Measurements from ENCODE around the gene CFAP54.

Gene CFAP54

DNA sequence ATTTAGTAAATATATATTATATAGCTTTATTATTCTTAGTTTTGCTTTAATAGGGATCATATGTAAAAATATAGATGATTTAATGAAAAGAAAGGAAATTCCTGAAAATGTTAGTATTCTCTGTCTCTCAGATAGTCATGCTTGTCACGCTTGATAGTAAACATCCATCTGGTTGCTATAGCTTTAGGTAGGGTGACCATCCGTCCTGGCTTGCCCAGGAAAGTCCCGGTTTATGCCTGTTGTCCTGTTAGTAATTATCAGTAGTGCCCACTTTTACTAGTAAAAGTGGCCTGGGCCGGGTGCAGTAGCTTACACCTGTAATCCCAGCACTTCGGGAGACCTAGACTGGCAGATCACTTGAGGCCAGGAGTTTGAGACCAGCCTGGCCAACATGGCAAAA lies 23.8 kb downstream of the CFAP54 start:
- Mint-ChIP-seq H3K36me3 (ENCODE audit: low read depth) (no peaks in the 10 kb centered on the region), H3K27ac (no peak overlapping the region), H3K27me3 (no peaks in the 10 kb centered on the region), H3K4me3 (no peak overlapping the region), H3K9me3 (no peaks in the 10 kb centered on the region), H3K4me1 (ENCODE audit: low read depth) (no peaks in the 10 kb centered on the region)
- intact Hi-C loops (cut with micrococcal nuclease), result loop anchor here (10.0 kb wide), 1 partner anchor 108 kb away; the partner anchor contains the start of gene CDK17

DNA sequence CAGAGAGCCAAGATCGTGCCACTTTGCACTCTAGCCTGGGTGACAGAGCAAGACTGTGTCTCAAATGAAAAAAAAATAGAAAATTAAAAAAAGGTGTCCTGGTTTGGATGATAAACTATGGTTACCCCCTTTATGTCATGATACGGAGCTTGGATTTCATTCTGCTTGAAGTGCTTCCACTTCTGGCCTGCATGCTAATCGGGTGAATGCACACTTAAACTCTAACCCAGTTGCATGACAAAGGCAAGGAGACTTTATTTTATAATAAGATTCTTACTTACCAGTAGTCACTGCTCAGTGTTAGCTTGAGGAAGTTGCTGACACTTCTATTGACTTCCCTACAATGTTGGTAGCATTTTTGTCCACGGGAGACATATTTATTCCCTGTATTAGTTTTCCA lies 24.3 kb downstream of the CFAP54 start:
- H3K36me3 Mint-ChIP-seq (ENCODE audit: low read depth), result no peaks in the 10 kb centered on the region
- intact Hi-C loops (cut with micrococcal nuclease), result loop anchor here (10.0 kb wide), 1 partner anchor 109 kb away; the partner anchor contains the start of gene CDK17

DNA sequence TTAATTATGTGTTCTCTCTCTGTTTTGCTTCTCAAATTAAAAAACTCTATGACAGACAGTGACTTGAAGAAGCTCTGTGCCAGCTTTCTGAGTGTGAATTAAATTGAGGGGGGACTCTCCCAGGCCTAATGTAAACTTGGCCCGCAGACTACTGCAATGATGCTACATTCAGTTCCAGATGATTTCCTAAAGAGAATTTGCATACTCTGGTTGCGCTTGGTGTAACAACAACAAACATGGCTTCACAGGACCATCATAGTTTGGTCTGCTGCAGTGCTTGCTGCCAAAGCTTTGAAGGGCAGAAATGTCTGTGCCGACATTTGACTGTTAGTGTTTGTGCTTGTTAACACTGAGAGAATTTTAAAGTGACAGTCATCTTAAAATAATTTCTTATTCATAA lies 25.0 kb downstream of the CFAP54 start:
- no peaks in the 10 kb centered on the region for H3K36me3 Mint-ChIP-seq (ENCODE audit: low read depth)
- H3K27ac Mint-ChIP-seq, result no peak overlapping the region
- intact Hi-C loops (cut with micrococcal nuclease), result loop anchor here (10.0 kb wide), 1 partner anchor 110 kb away; the partner anchor contains the start of gene CDK17
- no peaks in the 10 kb centered on the region for H3K4me1 Mint-ChIP-seq (ENCODE audit: low read depth)
- H3K4me3 Mint-ChIP-seq, result no peak overlapping the region
- no peaks in the 10 kb centered on the region for H3K27me3 Mint-ChIP-seq
- H3K9me3 Mint-ChIP-seq, result no peaks in the 10 kb centered on the region

More for the DNA sequence above, 24.3 kb downstream of the CFAP54 start:
- Mint-ChIP-seq H3K9me3 (no peaks in the 10 kb centered on the region), H3K4me3 (no peak overlapping the region), H3K4me1 (ENCODE audit: low read depth) (no peaks in the 10 kb centered on the region), H3K27ac (no peak overlapping the region), H3K27me3 (no peaks in the 10 kb centered on the region)

DNA sequence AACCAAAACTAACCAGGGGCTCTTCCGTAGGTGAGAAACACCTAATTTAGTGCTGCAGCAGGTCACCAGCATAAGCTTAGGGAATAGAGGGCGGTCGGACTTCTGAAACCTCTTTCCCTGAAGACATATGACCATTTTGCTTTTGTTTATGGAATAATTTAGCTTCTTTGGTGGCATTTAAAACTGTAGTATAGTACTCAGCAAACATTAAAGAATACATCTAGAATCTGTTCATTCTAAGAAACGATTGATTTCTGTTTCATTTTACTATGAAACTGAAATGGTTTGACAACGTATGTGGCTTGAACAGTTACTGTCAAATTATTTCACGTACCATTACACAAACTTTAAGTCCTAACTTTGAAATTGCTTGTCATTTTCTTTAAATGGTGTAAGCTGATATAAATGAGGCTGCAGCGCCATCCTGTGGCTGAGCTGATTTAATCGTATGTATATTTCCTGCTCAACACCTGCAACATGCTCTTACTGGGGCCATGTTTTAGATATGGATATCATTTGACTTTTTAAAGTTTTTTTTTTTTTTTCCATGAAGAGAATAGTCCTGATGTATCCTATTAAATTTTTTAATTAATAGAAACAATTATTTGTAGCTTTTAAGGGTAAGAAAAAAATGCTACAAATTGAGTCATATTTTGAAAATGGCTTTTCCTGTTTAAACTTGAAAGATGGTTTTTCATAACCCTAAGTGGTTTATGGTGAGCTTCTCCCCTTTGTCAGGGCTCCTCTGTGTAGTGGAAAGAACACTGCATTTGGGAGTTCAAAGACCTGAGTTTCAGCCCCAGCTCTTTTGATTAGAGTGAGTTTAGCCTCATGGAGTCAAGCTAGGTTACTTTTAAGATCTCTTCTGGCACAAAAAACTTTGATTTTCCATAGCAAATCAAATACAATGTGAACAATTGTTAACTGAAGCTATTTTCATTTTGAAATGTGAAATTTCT lies 27.4 kb downstream of the CFAP54 start:
- intact Hi-C loops (cut with micrococcal nuclease), result loop anchor here (1.0 to 10.0 kb wide), 3 partner anchors 112 to 454 kb away; partner anchors contain the start of gene CDK17
- H3K9me3 Mint-ChIP-seq, result no peaks in the 10 kb centered on the region
- no peak overlapping the region for H3K4me3 Mint-ChIP-seq
- no peaks in the 10 kb centered on the region for H3K27me3 Mint-ChIP-seq
- no peaks in the 10 kb centered on the region for H3K36me3 Mint-ChIP-seq (ENCODE audit: low read depth)
- no peaks in the 10 kb centered on the region for H3K4me1 Mint-ChIP-seq (ENCODE audit: low read depth)
- H3K27ac Mint-ChIP-seq, result no peak overlapping the region

DNA sequence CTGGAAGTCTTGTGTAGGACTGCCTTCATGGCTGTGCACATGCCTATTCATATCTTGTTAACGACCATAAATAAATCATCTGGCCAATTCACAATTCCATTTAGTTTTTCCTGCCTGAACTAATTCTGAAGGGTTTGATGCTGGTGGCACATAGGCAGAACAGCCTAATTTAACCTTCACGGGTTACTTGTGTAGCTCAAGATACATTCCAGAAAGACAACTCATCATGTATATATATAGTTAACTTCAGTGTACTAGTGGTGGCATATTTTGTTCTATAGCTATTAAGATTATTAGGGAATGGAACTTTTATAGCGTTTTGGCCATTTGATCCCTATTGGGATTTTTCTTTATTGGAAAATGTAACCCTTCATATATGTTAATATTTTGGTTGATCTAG lies 31.4 kb downstream of the CFAP54 start:
- Mint-ChIP-seq H3K36me3 (ENCODE audit: low read depth) (no peaks in the 10 kb centered on the region), H3K27me3 (no peaks in the 10 kb centered on the region), H3K4me3 (no peak overlapping the region), H3K9me3 (no peaks in the 10 kb centered on the region), H3K4me1 (ENCODE audit: low read depth) (no peaks in the 10 kb centered on the region), H3K27ac (no peak overlapping the region)
- intact Hi-C loops (cut with micrococcal nuclease), result no loop called here

DNA sequence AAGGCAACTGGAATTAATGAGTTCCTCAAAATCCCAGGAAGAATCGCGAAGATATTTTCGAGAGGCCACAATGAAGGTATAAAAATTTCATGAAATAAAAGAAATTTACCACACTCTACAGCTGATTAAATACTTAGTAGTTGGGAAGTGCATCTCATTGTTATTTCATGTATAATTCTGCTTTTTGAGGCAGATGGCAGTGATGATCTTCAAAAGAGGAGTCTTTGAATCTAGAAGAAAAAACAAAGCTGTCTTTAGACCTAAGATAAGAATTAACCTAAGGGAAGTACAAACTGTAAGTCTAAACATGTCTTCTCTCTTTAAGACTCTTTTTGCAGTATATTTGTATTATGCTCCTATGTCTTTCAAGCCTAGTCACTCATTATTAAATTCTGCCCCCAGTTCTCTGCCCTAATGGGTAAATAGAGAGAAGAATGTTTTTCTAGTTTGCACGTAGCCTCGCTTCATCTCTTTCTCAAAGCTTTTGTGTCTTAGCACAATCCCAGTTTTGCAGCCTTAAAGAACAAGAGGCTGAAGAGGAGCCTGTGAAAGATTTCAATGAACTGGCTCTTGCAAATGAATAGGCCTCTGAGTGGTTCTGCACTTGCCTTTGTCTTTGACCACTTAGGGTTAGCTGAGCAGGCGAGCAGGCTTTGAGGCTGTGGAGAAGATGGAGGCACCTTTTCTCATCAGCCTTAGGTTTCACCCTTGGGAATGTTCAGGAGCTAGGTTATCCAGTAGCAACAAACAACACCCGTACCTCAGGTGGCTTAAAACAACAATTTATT lies 32.7 kb downstream of the CFAP54 start:
- Mint-ChIP-seq H3K36me3 (ENCODE audit: low read depth) (no peaks in the 10 kb centered on the region), H3K9me3 (no peaks in the 10 kb centered on the region)
- intact Hi-C loops (cut with micrococcal nuclease), result no loop called here

DNA sequence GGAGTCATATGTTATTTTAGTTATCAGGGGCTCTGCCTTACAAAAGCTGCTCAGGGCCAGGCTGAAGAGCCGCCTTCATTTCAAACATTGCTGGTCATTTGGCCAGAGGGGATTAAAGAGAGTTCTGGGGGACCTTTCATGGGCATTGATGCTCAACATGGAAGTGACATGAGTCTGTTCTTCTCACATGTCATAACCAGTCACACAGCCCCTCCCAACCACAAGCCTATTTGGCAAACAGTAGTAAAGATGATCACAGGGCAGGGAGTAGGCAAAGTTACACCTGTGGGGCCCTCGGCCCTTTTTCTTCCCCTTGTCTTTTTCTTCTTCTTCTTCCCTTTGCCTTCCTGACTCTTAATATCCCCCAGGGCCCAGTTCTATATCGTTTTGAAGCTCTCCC lies 33.3 kb downstream of the CFAP54 start:
- Mint-ChIP-seq H3K4me1 (ENCODE audit: low read depth) (no peaks in the 10 kb centered on the region), H3K9me3 (no peaks in the 10 kb centered on the region), H3K27ac (no peak overlapping the region), H3K4me3 (no peak overlapping the region), H3K36me3 (ENCODE audit: low read depth) (no peaks in the 10 kb centered on the region), H3K27me3 (no peaks in the 10 kb centered on the region)
- intact Hi-C loops (cut with micrococcal nuclease), result no loop called here

More for the DNA sequence above, 32.7 kb downstream of the CFAP54 start:
- H3K27ac Mint-ChIP-seq, result no peak overlapping the region
- no peaks in the 10 kb centered on the region for H3K27me3 Mint-ChIP-seq
- H3K4me1 Mint-ChIP-seq (ENCODE audit: low read depth), result no peaks in the 10 kb centered on the region
- no peak overlapping the region for H3K4me3 Mint-ChIP-seq

DNA sequence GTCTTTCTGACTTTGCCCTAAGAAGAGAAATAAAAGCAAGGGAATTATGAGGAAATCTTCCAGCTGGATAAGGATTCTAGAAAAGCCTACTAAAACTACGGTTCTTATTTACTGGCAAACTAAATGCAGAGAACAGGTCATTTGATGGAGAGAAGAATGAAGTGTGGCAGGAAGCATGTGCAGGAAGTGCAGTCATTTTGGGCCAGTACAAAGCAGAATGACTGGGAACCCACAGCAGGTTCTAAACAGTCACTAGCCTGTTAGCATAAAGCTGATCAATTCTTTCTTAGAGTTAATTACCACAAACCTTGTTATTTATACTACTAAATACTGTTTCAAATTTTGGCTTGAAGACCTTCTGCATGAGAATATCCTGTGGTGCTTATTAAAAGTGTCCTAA lies 36.7 kb downstream of the CFAP54 start:
- no peaks in the 10 kb centered on the region for H3K27me3 Mint-ChIP-seq

DNA sequence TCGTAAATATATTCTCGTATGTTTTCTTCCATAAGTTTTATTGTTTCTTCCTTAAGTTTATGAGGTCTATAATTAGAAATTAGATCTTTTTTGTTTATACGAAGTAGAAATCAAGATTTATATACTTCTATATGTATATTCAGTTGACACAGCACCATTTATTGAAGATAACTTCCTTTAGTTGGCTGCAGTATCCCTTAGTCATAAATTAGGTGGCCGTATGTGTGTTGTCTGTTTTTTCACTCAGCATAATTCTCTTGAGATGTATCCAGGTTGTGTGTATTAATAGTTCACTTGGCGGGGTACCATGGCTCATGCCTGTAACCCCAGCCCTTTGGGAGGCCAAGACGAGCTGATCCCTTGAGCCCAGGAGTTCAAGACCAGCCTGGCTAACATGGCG lies 40.5 kb downstream of the CFAP54 start:
- Mint-ChIP-seq H3K27ac (no peak overlapping the region), H3K4me1 (ENCODE audit: low read depth) (no peaks in the 10 kb centered on the region), H3K36me3 (ENCODE audit: low read depth) (no peaks in the 10 kb centered on the region), H3K27me3 (no peaks in the 10 kb centered on the region), H3K9me3 (no peaks in the 10 kb centered on the region), H3K4me3 (no peak overlapping the region)
- intact Hi-C loops (cut with micrococcal nuclease), result no loop called here

More for the DNA sequence above, 36.7 kb downstream of the CFAP54 start:
- H3K4me1 Mint-ChIP-seq (ENCODE audit: low read depth), result no peaks in the 10 kb centered on the region
- H3K9me3 Mint-ChIP-seq, result no peaks in the 10 kb centered on the region
- intact Hi-C loops (cut with micrococcal nuclease), result no loop called here
- H3K36me3 Mint-ChIP-seq (ENCODE audit: low read depth), result no peaks in the 10 kb centered on the region
- H3K27ac Mint-ChIP-seq, result no peak overlapping the region
- no peak overlapping the region for H3K4me3 Mint-ChIP-seq

DNA sequence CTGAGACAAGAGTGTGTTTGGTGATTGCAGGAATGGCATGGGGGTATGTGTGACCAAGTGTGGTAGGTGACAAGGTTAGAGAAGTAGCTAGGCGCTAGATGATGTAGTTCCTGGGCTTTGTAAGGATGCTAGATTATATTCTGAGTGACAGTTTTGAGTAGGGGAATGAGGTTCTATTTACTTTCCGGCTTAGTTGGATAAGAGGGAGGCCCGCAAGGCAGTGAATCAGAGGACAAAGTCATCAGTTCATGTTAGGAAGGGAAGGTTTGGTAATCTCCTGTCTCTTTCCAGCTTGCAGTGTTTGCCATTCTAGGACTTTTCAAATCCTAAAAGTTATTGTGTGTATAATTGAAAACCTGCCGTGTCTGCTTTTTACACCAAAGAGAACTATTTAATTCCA lies 45.0 kb downstream of the CFAP54 start:
- H3K4me3 Mint-ChIP-seq, result no peak overlapping the region
- no peaks in the 10 kb centered on the region for H3K4me1 Mint-ChIP-seq (ENCODE audit: low read depth)
- H3K27me3 Mint-ChIP-seq, result no peaks in the 10 kb centered on the region
- intact Hi-C loops (cut with micrococcal nuclease), result no loop called here
- H3K27ac Mint-ChIP-seq, result no peak overlapping the region
- no peaks in the 10 kb centered on the region for H3K9me3 Mint-ChIP-seq
- no peaks in the 10 kb centered on the region for H3K36me3 Mint-ChIP-seq (ENCODE audit: low read depth)

DNA sequence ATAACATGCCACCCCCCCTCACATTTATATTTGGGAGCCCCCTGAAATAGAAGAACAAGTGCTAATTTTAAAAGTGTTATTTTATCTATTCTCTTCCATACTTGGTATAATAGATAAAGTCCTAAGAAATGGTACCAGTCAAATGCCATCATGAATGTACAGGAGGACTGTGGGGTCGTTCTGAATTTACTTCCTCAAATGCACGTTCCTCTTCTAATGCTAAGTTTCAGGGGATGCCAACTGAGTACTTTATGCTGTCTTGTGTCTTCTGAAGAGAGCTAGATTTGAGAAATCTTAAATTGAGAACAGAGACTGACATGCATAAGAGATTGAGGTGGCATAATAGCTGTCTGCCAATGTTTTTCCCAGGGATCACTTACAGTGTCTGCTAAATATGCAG lies 59.0 kb downstream of the CFAP54 start:
- H3K4me1 Mint-ChIP-seq (ENCODE audit: low read depth), result no peaks in the 10 kb centered on the region
- no peaks in the 10 kb centered on the region for H3K36me3 Mint-ChIP-seq (ENCODE audit: low read depth)
- H3K27ac Mint-ChIP-seq, result no peak overlapping the region
- H3K4me3 Mint-ChIP-seq, result no peak overlapping the region
- peaks cover 2% of the 10 kb centered on the region for H3K27me3 Mint-ChIP-seq
- intact Hi-C loops (cut with micrococcal nuclease), result no loop called here
- H3K9me3 Mint-ChIP-seq, result no peaks in the 10 kb centered on the region

DNA sequence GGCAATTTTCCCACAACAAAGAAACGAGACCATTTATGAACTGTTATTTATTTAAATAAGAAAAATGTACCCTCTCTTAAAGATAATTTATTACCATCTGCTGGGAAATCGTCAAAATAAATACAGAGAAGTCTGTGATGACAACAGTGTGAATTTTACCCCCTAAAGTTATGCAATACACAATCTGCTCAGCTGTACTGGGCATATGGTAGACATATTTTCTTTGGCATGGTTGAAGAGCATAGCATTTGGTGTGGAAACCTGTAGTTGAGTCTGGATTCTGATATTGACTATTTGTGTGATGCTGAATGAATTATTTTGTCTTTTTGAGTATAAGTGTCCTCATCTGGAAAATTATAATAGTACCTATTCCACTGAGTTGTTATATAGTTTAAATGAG lies 60.0 kb downstream of the CFAP54 start:
- H3K9me3 Mint-ChIP-seq, result no peaks in the 10 kb centered on the region
- no peak overlapping the region for H3K4me3 Mint-ChIP-seq
- H3K27me3 Mint-ChIP-seq, result peaks cover 2% of the 10 kb centered on the region
- no peaks in the 10 kb centered on the region for H3K36me3 Mint-ChIP-seq (ENCODE audit: low read depth)
- H3K4me1 Mint-ChIP-seq (ENCODE audit: low read depth), result no peaks in the 10 kb centered on the region
- no peak overlapping the region for H3K27ac Mint-ChIP-seq
- intact Hi-C loops (cut with micrococcal nuclease), result no loop called here

DNA sequence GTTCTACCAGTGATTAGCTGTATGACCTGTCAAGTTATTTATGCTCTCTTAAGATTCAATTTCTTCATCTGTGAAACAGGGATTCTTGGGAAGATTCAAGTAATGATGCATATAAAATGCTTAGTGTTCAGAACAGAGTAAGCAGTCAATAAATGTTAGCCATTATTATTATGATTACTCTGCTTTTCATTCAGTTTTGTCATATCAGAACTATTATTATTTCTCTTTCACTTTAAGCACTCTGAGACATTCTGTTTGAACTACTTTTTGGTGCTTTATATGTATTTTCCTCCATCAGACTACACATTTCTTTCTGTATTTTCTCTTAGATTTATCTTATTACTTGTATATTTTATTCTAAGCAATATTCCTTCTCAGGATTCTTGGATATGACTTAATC lies 81.2 kb downstream of the CFAP54 start:
- Mint-ChIP-seq H3K4me1 (ENCODE audit: low read depth) (no peaks in the 10 kb centered on the region), H3K4me3 (no peak overlapping the region), H3K36me3 (ENCODE audit: low read depth) (no peaks in the 10 kb centered on the region), H3K27ac (no peak overlapping the region), H3K9me3 (peaks cover 9% of the 10 kb centered on the region), H3K27me3 (peaks cover 2% of the 10 kb centered on the region)
- intact Hi-C loops (cut with micrococcal nuclease), result loop anchor here (10.0 kb wide), 1 partner anchor 1824 kb away; no protein-coding TSS in a partner anchor

All from dendritic cell treated with granulocyte-macrophage colony-stimulating factor and Interleukin-4, amounts not matched to agents 40 ng/mL and 50 ng/mL, for 4 days (primary cell).